Natural killer cell treated with Interleukin-12 subunit alpha and Interleukin-12 subunit beta and Interleukin-15 and Interleukin-18, amount 100 ng/mL, for 72 hours (primary cell): Measurements from ENCODE around the gene ESYT1. TPM values are rescaled to one million over a fixed set of nuclear protein-coding genes. Genes with fewer than 3 reads are reported as not detected.

Experiments
- ATAC-seq, 2 donors: fragments of 150-1000 bp; cut with Tn5 transposase in 1 of 2; sonication (Bioruptor Pico), chemical (Tn5 transposase) in 1 of 2; 2 replicates each; pipeline ENCODE4 v1.10.0; 2021
- DNase-seq: peaks from one replicate; pipeline ENCODE4 v3.0.0; 2022; ENCODE audit warnings: low spot score
- H3K27ac Mint-ChIP-seq, 2 donors: 1 replicate in 1 of 2; 2 replicates in 1 of 2; pipeline ENCODE4 v1.8.0; 2022; ENCODE audit warnings: mixed read lengths in 2 of 2, mild to moderate bottlenecking in 1 of 2, moderate library complexity in 1 of 2
- H3K27me3 Mint-ChIP-seq, 2 donors: 1 replicate in 1 of 2; 2 replicates in 1 of 2; pipeline ENCODE4 v1.8.0; 2022; ENCODE audit warnings: mixed read lengths in 2 of 2
- H3K36me3 Mint-ChIP-seq: one replicate; pipeline ENCODE4 v1.8.0; 2022; ENCODE audit warnings: mixed read lengths
- H3K4me1 Mint-ChIP-seq, 2 donors: 1 replicate in 1 of 2; 2 replicates in 1 of 2; pipeline ENCODE4 v1.8.0; 2022; ENCODE audit warnings: low read depth in 2 of 2, mixed read lengths in 2 of 2, mild to moderate bottlenecking in 1 of 2
- H3K4me3 Mint-ChIP-seq: one replicate; pipeline ENCODE4 v1.8.0; 2022; ENCODE audit warnings: mixed read lengths
- H3K9me3 Mint-ChIP-seq: 2 replicates; pipeline ENCODE4 v1.8.0; 2022; ENCODE audit warnings: mixed read lengths
- total RNA-seq, 2 donors: library from RNA; stranded (reverse); gene quantifications; one replicate each; pipeline ENCODE4 v1.2.3, GENCODE V29; 2022

Gene ESYT1
- total RNA-seq, 2 donors from 2014 or later: 89.3 to 120 TPM

GRCh38 chr12:56127485-56127887, 581 bp upstream of the ESYT1 start:
- Mint-ChIP-seq H3K27ac (peak overlapping the region; percentile 92 to 94), H3K27me3 (no peaks in the 10 kb centered on the region), H3K9me3 (no peaks in the 10 kb centered on the region), H3K4me1 (peaks cover 59 to 63% of the 10 kb centered on the region in 2 donors), H3K4me3 (peak overlapping the region; percentile 97), H3K36me3 (peaks cover 17% of the 10 kb centered on the region)
- ATAC-seq (no peak), DNase-seq (no peak)

GRCh38 chr12:56128670-56129205, 671 bp downstream of the ESYT1 start:
- no peaks in the 10 kb centered on the region for H3K9me3 Mint-ChIP-seq
- peak; percentile 63 for DNase-seq
- peak overlapping the region; percentile 92 to 94 for H3K27ac Mint-ChIP-seq
- no peaks in the 10 kb centered on the region for H3K27me3 Mint-ChIP-seq
- peaks cover 17% of the 10 kb centered on the region for H3K36me3 Mint-ChIP-seq
- ATAC-seq: no peak
- H3K4me1 Mint-ChIP-seq: peaks cover 57 to 61% of the 10 kb centered on the region in 2 donors
- peak overlapping the region; percentile 97 for H3K4me3 Mint-ChIP-seq

GRCh38 chr12:56129206-56129941, 1.3 kb downstream of the ESYT1 start:
- no peaks in the 10 kb centered on the region for H3K9me3 Mint-ChIP-seq
- DNase-seq (peak; percentile 90), ATAC-seq (peak; percentile 64 to 66)
- no peaks in the 10 kb centered on the region for H3K27me3 Mint-ChIP-seq
- peaks cover 54 to 55% of the 10 kb centered on the region in 2 donors for H3K4me1 Mint-ChIP-seq
- peak overlapping the region; percentile 97 for H3K4me3 Mint-ChIP-seq
- peak overlapping the region; percentile 92 to 94 for H3K27ac Mint-ChIP-seq
- peaks cover 20% of the 10 kb centered on the region for H3K36me3 Mint-ChIP-seq

- no peaks in the 10 kb centered on the region for H3K9me3 Mint-ChIP-seq
- peak overlapping the region; percentile 97 for H3K4me3 Mint-ChIP-seq
- peak overlapping the region; percentile 92 to 94 for H3K27ac Mint-ChIP-seq
- no peaks in the 10 kb centered on the region for H3K27me3 Mint-ChIP-seq
- H3K4me1 Mint-ChIP-seq: peaks cover 52 to 53% of the 10 kb centered on the region in 2 donors
- peaks cover 21% of the 10 kb centered on the region for H3K36me3 Mint-ChIP-seq
- ATAC-seq: no peak
- DNase-seq: no peak
These were observed 2.0 kb downstream of the ESYT1 start for GRCh38 chr12:56129942-56130495.

- Mint-ChIP-seq H3K27ac (peak overlapping the region; percentile 92 to 94), H3K4me3 (peak overlapping the region; percentile 97), H3K4me1 (peaks cover 52% of the 10 kb centered on the region in 2 donors), H3K9me3 (no peaks in the 10 kb centered on the region), H3K36me3 (peaks cover 23% of the 10 kb centered on the region), H3K27me3 (no peaks in the 10 kb centered on the region)
- ATAC-seq (no peak), DNase-seq (no peak)
These were observed 2.8 kb downstream of the ESYT1 start for GRCh38 chr12:56130876-56131275.

GRCh38 chr12:56134897-56135296, 6.8 kb downstream of the ESYT1 start:
- DNase-seq: no peak
- Mint-ChIP-seq H3K4me1 (peaks cover 19 to 25% of the 10 kb centered on the region in 2 donors), H3K4me3 (no peak overlapping the region), H3K27ac (peak overlapping the region in 1 of 2 donors; percentile 41), H3K36me3 (peaks cover 41% of the 10 kb centered on the region), H3K27me3 (no peaks in the 10 kb centered on the region), H3K9me3 (no peaks in the 10 kb centered on the region)
- no peak for ATAC-seq

- peaks cover 7 to 9% of the 10 kb centered on the region in 2 donors for H3K4me1 Mint-ChIP-seq
- no peaks in the 10 kb centered on the region for H3K9me3 Mint-ChIP-seq
- no peak for ATAC-seq
- no peak overlapping the region for H3K4me3 Mint-ChIP-seq
- H3K36me3 Mint-ChIP-seq: peaks cover 39% of the 10 kb centered on the region
- no peaks in the 10 kb centered on the region for H3K27me3 Mint-ChIP-seq
- no peak for DNase-seq
- peak overlapping the region in 1 of 2 donors; percentile 50 for H3K27ac Mint-ChIP-seq
These were observed 9.9 kb downstream of the ESYT1 start for GRCh38 chr12:56137853-56138571.

- ATAC-seq (no peak), DNase-seq (no peak)
- Mint-ChIP-seq H3K27me3 (no peaks in the 10 kb centered on the region), H3K9me3 (no peaks in the 10 kb centered on the region), H3K36me3 (peaks cover 34% of the 10 kb centered on the region), H3K4me1 (peaks cover 9% of the 10 kb centered on the region in 2 donors), H3K27ac (peak overlapping the region in 1 of 2 donors; percentile 82), H3K4me3 (no peak overlapping the region)
These were observed 14.1 kb downstream of the ESYT1 start for GRCh38 chr12:56141946-56142784.

- Mint-ChIP-seq H3K9me3 (no peaks in the 10 kb centered on the region), H3K4me1 (peaks cover 9% of the 10 kb centered on the region in 2 donors), H3K27ac (peak overlapping the region; percentile 48 to 82), H3K36me3 (peaks cover 30% of the 10 kb centered on the region), H3K27me3 (no peaks in the 10 kb centered on the region), H3K4me3 (no peak overlapping the region)
- DNase-seq: no peak
- no peak for ATAC-seq
These were observed 15.2 kb downstream of the ESYT1 start for GRCh38 chr12:56143217-56143616.

GRCh38 chr12:56143870-56144269, 15.8 kb downstream of the ESYT1 start:
- H3K27ac Mint-ChIP-seq: peak overlapping the region; percentile 48 to 82
- peaks cover 23% of the 10 kb centered on the region for H3K36me3 Mint-ChIP-seq
- H3K4me1 Mint-ChIP-seq: peaks cover 4 to 9% of the 10 kb centered on the region in 2 donors
- H3K4me3 Mint-ChIP-seq: no peak overlapping the region
- ATAC-seq (no peak), DNase-seq (no peak)
- H3K9me3 Mint-ChIP-seq: no peaks in the 10 kb centered on the region
- no peaks in the 10 kb centered on the region for H3K27me3 Mint-ChIP-seq

- peaks cover 6 to 11% of the 10 kb centered on the region in 2 donors for H3K4me1 Mint-ChIP-seq
- no peak overlapping the region for H3K4me3 Mint-ChIP-seq
- H3K36me3 Mint-ChIP-seq: peaks cover 17% of the 10 kb centered on the region
- no peak for DNase-seq
- no peak for ATAC-seq
- no peak overlapping the region for H3K27ac Mint-ChIP-seq
- no peaks in the 10 kb centered on the region for H3K9me3 Mint-ChIP-seq
- no peaks in the 10 kb centered on the region for H3K27me3 Mint-ChIP-seq
These were observed 17.1 kb downstream of the ESYT1 start for GRCh38 chr12:56145217-56145616.

GRCh38 chr12:56146492-56147460, 18.7 kb downstream of the ESYT1 start:
- Mint-ChIP-seq H3K27ac (no peak overlapping the region), H3K4me1 (peaks cover 18 to 19% of the 10 kb centered on the region in 2 donors)

More at GRCh38 chr12:56146492-56147460, 18.7 kb downstream of the ESYT1 start:
- Mint-ChIP-seq H3K9me3 (no peaks in the 10 kb centered on the region), H3K36me3 (peaks cover 7% of the 10 kb centered on the region), H3K4me3 (no peak overlapping the region), H3K27me3 (no peaks in the 10 kb centered on the region)
- DNase-seq: no peak
- no peak for ATAC-seq
